Neuron (in vitro differentiated cells): ENCODE results near the gene IQCE.
"Not testable (repeated sequence)": the region's sequence is repeated elsewhere in the genome, so short reads cannot be mapped to it uniquely, and the experiment has no call there.

ENCODE experiments used
- H2AFZ ChIP-seq: one replicate; pipeline ENCODE4 v1.6.1; 2013; ENCODE audit warnings: low read depth, mild to moderate bottlenecking, inconsistent platforms, low read length, moderate library complexity
- H3K27me3 ChIP-seq: one replicate; pipeline ENCODE4 v1.6.1; 2013; ENCODE audit warnings: low read length; ENCODE audit not compliant: insufficient read depth
- H3K36me3 ChIP-seq: one replicate; pipeline ENCODE4 v1.6.1; 2013; ENCODE audit warnings: low read length; ENCODE audit not compliant: insufficient read depth
- H3K4me1 ChIP-seq: one replicate; pipeline ENCODE4 v1.6.1; 2013; ENCODE audit warnings: low read length; ENCODE audit not compliant: insufficient read depth
- H3K4me3 ChIP-seq: 2 replicates; pipeline ENCODE4 v1.5.1; 2013; ENCODE audit warnings: mild to moderate bottlenecking, low read length, moderate library complexity
- H3K9me3 ChIP-seq: one replicate; pipeline ENCODE4 v1.6.1; 2013; ENCODE audit warnings: low read length

Gene IQCE

GRCh38 chr7:2523941-2524807, 34.6 kb upstream of the IQCE start:
- Histone ChIP-seq H3K4me1 (peaks cover 74% of the 10 kb centered on the region), H2AFZ (no peak overlapping the region), H3K4me3 (peak overlapping the region; percentile 37), H3K36me3 (peaks cover 38% of the 10 kb centered on the region), H3K27me3 (no peaks in the 10 kb centered on the region), H3K9me3 (no peaks in the 10 kb centered on the region)

DNA sequence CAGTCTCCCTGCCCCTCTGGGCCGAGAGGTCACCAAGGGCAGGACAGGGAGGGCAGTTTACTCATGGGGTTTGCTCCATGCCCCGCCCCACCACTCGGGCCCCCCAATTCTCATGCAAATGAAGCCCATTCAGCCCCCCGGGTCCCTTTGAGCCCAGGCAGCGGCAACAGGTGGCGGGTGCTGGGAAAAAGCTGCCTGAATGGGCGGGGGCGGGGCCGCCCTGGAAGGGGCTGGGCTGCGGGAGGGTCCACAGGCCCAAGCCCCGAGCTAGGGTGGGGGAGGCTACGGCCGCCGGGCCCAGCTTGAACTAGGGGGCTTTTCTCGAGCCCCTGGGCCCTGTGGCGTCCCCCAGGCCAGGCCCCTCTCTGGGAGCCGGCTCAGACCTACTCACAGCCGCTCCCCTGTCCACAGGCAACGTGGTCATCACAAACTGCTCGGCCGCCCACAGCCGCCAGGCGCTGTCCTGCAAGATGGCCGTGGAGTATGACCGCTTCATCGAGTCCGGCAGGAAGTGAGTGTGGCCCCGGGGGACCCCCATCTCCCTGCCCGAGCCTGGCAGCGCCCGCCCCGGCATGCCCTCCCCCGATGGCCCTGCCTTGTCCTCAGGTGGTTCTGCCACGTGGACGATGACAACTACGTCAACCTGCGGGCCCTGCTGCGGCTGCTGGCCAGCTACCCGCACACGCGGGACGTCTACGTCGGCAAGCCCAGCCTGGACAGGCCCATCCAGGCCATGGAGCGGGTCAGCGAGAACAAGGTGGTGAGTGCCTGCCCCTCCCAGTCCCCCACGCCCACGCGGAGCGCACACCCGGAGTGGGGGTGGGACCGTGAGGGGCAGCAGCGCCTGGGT, 33.7 kb upstream of the IQCE start:
- peaks cover 42% of the 10 kb centered on the region for H3K36me3 ChIP-seq
- no peaks in the 10 kb centered on the region for H3K27me3 ChIP-seq
- no peak overlapping the region for H3K4me3 ChIP-seq
- no peak overlapping the region for H2AFZ ChIP-seq
- peaks cover 78% of the 10 kb centered on the region for H3K4me1 ChIP-seq
- H3K9me3 ChIP-seq: no peaks in the 10 kb centered on the region

DNA sequence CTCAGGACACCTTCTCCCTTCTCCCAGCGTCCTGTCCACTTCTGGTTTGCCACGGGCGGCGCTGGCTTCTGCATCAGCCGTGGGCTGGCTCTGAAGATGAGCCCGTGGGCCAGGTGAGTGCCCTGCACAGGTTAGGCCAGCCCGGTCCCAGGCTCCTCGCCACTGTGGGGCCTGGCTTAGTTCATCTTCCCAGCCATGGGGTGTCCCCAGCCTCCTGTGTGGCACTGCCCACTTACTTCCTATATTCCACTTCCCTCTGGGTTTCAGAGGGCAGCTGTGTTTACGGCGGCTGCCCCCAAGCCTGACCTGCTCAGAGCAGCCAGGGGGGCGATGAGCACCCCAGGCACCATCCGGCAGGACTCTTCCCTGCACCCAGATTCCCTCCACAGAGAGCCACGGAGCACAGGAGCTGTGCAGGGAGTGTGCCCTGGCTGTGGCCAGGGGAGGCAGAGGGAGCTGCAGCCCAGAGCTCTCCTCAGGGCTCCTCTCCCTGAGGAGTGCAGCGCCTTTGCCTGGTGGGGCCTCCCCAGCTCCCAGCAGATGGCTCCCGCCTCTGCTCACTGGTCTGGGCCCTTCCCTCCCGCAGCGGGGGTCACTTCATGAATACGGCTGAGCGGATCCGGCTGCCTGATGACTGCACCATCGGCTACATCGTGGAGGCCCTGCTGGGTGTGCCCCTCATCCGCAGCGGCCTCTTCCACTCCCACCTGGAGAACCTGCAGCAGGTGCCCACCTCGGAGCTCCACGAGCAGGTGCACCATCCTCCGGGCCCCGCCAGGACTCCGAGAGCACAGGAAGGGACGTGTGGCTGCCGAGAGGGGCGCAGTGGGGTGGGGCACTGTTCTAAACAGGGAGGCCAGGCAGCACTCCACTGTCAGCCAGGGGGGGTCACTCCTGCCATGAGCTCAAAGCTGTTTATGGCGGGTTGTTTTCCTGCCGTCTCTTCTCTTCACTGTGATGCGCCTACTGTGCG, 32.8 kb upstream of the IQCE start:
- H3K4me1 ChIP-seq: peaks cover 87% of the 10 kb centered on the region
- H3K4me3 ChIP-seq: no peak overlapping the region
- H3K27me3 ChIP-seq: no peaks in the 10 kb centered on the region
- no peak overlapping the region for H2AFZ ChIP-seq
- H3K9me3 ChIP-seq: no peaks in the 10 kb centered on the region
- peaks cover 42% of the 10 kb centered on the region for H3K36me3 ChIP-seq

DNA sequence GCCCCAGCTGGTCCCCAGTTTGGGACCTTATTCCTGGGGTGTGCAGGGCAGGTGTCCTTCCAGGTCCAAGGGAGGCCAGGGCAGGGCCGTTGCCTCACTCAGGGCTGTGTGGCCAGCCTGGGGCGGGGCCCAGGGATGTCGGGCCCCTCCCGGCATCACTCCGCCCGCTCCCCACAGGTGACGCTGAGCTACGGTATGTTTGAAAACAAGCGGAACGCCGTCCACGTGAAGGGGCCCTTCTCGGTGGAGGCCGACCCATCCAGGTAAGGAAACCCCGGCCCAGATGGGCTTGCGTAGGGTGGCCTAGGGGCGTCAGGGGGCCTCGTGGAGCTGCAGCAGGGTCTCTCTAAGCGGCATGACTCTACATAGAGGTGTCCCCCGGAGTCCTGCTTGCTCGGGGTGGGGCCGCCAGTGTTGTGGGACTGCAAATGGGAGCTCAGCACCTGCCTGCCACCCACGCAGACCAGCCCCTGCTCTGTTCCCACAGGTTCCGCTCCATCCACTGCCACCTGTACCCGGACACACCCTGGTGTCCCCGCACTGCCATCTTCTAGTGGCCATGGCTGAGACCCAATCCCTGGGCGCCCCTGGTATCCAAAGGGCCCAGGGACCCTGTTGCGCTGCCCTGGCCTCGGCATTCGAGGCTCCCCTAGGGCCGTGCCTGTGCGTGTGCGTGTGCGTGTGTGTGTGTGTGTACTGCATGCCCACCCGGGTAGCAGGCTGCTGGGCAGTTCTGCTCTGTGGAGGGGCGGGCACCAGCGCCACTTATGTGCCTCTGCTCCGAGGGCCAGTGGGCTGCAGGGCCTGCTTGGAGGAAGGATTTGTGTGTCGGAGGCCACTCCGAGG, 31.9 kb upstream of the IQCE start:
- peaks cover 42% of the 10 kb centered on the region for H3K36me3 ChIP-seq
- H3K4me1 ChIP-seq: peaks cover 84% of the 10 kb centered on the region
- H2AFZ ChIP-seq: no peak overlapping the region
- H3K9me3 ChIP-seq: no peaks in the 10 kb centered on the region
- H3K27me3 ChIP-seq: no peaks in the 10 kb centered on the region
- H3K4me3 ChIP-seq: no peak overlapping the region

- Histone ChIP-seq H3K36me3 (peaks cover 42% of the 10 kb centered on the region), H2AFZ (no peak overlapping the region), H3K4me3 (no peak overlapping the region), H3K9me3 (no peaks in the 10 kb centered on the region), H3K27me3 (no peaks in the 10 kb centered on the region), H3K4me1 (peaks cover 75% of the 10 kb centered on the region)
These were observed 31.0 kb upstream of the IQCE start for GRCh38 chr7:2527505-2528467.

DNA sequence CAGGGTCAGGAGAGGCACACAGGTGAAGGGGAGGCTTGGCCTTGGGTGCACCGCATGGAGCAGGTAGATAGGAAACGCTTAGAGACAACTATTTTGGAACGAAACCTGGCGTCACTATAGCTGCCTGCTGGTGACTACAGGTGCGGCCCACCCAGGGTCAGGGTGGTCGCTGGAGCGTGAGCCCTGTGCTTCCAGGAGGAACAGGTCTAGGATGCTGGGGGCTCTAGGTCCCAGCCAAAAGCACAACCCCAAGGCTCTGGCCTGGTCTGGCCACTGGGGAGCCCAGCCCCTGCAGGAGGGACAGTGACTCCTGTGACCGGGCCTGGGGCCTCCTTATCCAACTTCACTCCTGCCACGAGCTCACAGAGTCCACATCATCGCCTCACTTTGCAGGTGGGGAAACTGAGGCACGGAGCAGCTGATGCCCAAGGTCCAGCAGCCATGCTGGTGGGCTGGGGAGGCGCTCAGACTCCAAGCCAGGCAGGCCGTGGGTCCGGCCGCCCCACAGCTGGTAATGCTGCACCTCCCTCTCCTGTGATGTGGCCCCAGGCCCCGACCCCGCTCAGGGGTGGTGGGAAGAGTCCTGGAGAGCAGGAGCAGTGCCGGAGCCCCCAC, 30.2 kb upstream of the IQCE start:
- Histone ChIP-seq H3K4me3 (no peak overlapping the region), H2AFZ (no peak overlapping the region), H3K4me1 (peaks cover 67% of the 10 kb centered on the region), H3K9me3 (no peaks in the 10 kb centered on the region), H3K36me3 (peaks cover 42% of the 10 kb centered on the region), H3K27me3 (no peaks in the 10 kb centered on the region)

DNA sequence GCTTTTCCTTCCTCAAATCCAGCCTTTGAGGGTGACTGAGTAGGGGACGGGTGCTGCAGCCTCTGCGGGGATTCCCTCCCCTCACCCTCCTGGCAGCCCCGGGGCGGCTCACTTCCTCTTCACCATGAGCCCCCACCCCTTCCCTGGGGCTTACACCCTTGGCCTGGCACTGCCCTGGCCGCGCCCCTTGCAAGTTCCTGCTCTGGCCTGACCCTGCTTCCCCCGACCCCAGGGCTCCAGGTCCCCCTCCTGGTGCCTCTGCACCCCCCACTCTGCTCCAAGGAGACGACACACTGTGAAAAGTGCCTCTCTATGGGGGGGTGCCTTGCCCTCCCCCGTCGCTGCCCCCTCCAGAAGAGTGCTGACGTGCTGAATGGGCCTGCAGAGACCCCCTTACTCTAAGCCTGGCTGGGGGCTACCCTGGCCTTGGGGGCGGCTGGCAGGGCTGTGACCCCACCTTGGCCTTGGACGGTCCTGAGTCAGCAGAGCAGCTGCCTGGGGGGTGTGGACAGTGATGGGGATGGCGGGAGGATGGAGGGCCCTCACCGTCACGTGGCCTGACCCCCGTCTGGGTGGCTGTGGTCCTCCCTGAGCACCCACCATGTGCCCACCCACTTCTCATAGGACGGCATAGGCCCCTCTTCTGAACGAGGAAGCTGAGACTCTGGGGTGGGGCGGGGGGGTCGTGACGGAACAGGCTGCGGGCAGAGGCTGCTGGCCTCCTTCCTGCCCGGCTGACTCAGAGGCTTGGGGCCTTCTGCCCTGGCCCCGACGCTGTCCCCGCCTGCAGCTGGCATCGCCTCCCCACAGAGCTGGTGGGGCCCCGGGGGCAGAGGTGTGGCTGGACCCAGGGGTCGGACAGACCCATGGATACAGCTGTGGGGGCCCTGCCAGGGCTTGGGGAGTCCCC, 29.4 kb upstream of the IQCE start:
- Histone ChIP-seq H2AFZ (no peak overlapping the region), H3K27me3 (no peaks in the 10 kb centered on the region), H3K9me3 (no peaks in the 10 kb centered on the region), H3K4me1 (peaks cover 59% of the 10 kb centered on the region), H3K36me3 (peaks cover 42% of the 10 kb centered on the region), H3K4me3 (no peak overlapping the region)

DNA sequence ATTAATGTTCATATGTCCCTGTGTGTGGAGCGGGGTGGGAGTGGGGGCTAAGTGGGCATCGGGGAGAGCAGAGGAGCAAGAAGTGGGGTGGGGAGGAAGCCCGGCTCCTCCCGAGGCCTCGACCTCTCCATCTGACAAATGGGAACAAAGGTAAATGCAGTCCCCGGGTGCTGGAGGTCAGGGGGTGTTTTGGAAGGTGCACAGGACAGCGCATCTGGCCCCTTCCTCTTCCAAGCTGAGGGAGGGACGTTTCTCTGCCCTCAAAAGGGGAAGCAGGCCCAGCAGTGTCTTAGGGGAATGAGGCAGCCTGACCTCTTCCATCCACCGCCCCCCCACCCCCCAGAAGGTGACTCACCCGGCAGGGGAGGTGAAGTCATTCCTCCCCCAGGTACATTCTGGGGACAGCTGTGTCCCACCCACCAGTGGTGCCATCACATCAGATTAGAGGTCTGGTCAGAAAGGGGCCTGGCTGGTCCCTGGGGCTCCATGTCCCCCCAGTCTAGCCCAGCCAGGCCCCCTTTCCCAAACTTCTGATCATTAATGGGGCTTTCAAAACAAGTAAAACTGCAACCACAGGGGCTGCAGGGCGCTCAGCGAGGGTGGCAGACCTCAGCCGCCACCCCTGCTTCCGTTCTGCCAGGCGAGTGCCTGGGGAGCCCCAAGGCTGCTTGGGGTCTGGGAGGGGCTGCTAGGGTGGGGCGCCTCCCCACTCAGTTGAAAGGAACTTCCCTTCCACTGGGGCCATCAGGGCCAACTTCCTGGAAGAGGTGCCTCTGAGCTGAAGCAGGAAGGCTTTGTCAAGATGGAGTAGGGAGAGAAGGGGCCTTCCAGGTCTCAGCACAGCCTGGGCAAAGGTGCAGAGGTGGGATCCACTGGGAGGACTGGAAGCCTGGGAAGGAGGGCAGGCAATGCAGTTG, 28.4 kb upstream of the IQCE start:
- no peak overlapping the region for H2AFZ ChIP-seq
- H3K4me1 ChIP-seq: peaks cover 51% of the 10 kb centered on the region
- no peaks in the 10 kb centered on the region for H3K27me3 ChIP-seq
- peaks cover 39% of the 10 kb centered on the region for H3K36me3 ChIP-seq
- no peak overlapping the region for H3K4me3 ChIP-seq
- no peaks in the 10 kb centered on the region for H3K9me3 ChIP-seq

- not testable (repeated sequence) for H2AFZ ChIP-seq, H3K9me3 ChIP-seq, H3K27me3 ChIP-seq, H3K4me3 ChIP-seq
- Histone ChIP-seq H3K36me3 (peaks cover 31% of the 10 kb centered on the region), H3K4me1 (peaks cover 42% of the 10 kb centered on the region)
These were observed 27.6 kb upstream of the IQCE start for GRCh38 chr7:2530994-2531795.
